ENCODE data around the gene TBC1D13. TPM values are rescaled to one million over a fixed set of nuclear protein-coding genes. Genes with fewer than 3 reads are reported as not detected.
"Not testable (repeated sequence)": the region's sequence is repeated elsewhere in the genome, so short reads cannot be mapped to it uniquely, and the experiment has no call there.

Gene TBC1D13
- total and polyA plus RNA-seq, 7 experiments from 2014 or later, result 18.6 to 43.5 (median 24.9) TPM

GRCh38 chr9:128792134-128792533 lies 5.1 kb downstream of the TBC1D13 start:
- Mint-ChIP-seq H3K9me3 (no peaks in the 10 kb centered on the region), H3K27ac (peak overlapping the region in 1 of 9 donors; percentile 31), H3K4me1 (peaks cover 10 to 25% (median 20%) of the 10 kb centered on the region in 7 donors), H3K36me3 (peaks cover 0 to 34% (median 4%) of the 10 kb centered on the region in 5 donors), H3K4me3 (no peak overlapping the region), H3K27me3 (no peaks in the 10 kb centered on the region)
- no peaks in the 10 kb centered on the region for H3K9me3 ChIP-seq (ENCODE audit: control insufficient read depth in 2 of 3, low read length in 3 of 3)
- intact Hi-C loops (cut with micrococcal nuclease), result no loop called here
- H3K4me1 ChIP-seq (ENCODE audit: control insufficient read depth in 2 of 2, insufficient read depth in 2 of 2, low read length in 2 of 2), result peaks cover 7 to 8% of the 10 kb centered on the region in 2 donors
- H3K27ac ChIP-seq (ENCODE audit: low read depth, low read length), result no peak overlapping the region
- CTCF ChIA-PET, result no interaction called here
- ATAC-seq (no peak), DNase-seq (no peak)
- peaks cover 0 to 64% (median 10%) of the 10 kb centered on the region in 3 experiments for H3K36me3 ChIP-seq (ENCODE audit: control insufficient read depth in 2 of 3, insufficient read depth in 3 of 3, low read length in 3 of 3)
- POLR2A ChIA-PET, result interaction anchor here (1.7 kb wide), 1 partner anchor 11 kb away, joined by 4 read pairs; no protein-coding TSS in a partner anchor
- H3K4me3 ChIP-seq (ENCODE audit: low read length), result no peak overlapping the region
- H3K27me3 ChIP-seq (ENCODE audit: control insufficient read depth in 2 of 2, insufficient read depth in 2 of 2, low read length in 2 of 2), result no peaks in the 10 kb centered on the region

- ChIA-PET POLR2A (interaction anchor here (1.4 to 1.7 kb wide), 3 partner anchors 10 to 25 kb away, joined by 4 to 7 read pairs (median 6); partner anchors contain the start of gene ENDOG), CTCF (interaction anchor here (0.8 to 0.9 kb wide), 2 partner anchors 22 to 42 kb away, joined by 3 read pairs; no protein-coding TSS in a partner anchor)
- H3K27me3 ChIP-seq (ENCODE audit: control insufficient read depth in 2 of 2, insufficient read depth in 2 of 2, low read length in 2 of 2), result no peaks in the 10 kb centered on the region
- Mint-ChIP-seq H3K9me3 (no peaks in the 10 kb centered on the region), H3K27ac (peak overlapping the region in 2 of 9 donors; percentile 6 to 51), H3K4me1 (peaks cover 4 to 19% (median 15%) of the 10 kb centered on the region in 7 donors), H3K4me3 (no peak overlapping the region), H3K36me3 (peaks cover 0 to 40% (median 4%) of the 10 kb centered on the region in 5 donors), H3K27me3 (no peaks in the 10 kb centered on the region)
- H3K36me3 ChIP-seq (ENCODE audit: control insufficient read depth in 2 of 3, insufficient read depth in 3 of 3, low read length in 3 of 3), result peaks cover 0 to 68% (median 10%) of the 10 kb centered on the region in 3 experiments
- no peak for ATAC-seq
- peaks cover 1 to 4% of the 10 kb centered on the region in 2 donors for H3K4me1 ChIP-seq (ENCODE audit: control insufficient read depth in 2 of 2, insufficient read depth in 2 of 2, low read length in 2 of 2)
- H3K27ac ChIP-seq (ENCODE audit: low read depth, low read length), result no peak overlapping the region
- H3K9me3 ChIP-seq (ENCODE audit: control insufficient read depth in 2 of 3, low read length in 3 of 3), result no peaks in the 10 kb centered on the region
- DNase-seq, result no peak
- H3K4me3 ChIP-seq (ENCODE audit: low read length), result no peak overlapping the region
- intact Hi-C loops (cut with micrococcal nuclease), result no loop called here
Measured at GRCh38 chr9:128792978-128793686, 6.1 kb downstream of the TBC1D13 start.

GRCh38 chr9:128794961-128795360 lies 7.9 kb downstream of the TBC1D13 start:
- H3K4me3 Mint-ChIP-seq; H3K27me3 ChIP-seq (ENCODE audit: control insufficient read depth in 2 of 2, insufficient read depth in 2 of 2, low read length in 2 of 2); H3K9me3 Mint-ChIP-seq; H3K4me1 ChIP-seq (ENCODE audit: control insufficient read depth in 2 of 2, insufficient read depth in 2 of 2, low read length in 2 of 2); intact Hi-C loops (cut with micrococcal nuclease); H3K4me3 ChIP-seq (ENCODE audit: low read length); H3K4me1 Mint-ChIP-seq; H3K9me3 ChIP-seq (ENCODE audit: control insufficient read depth in 2 of 3, low read length in 3 of 3); ATAC-seq; H3K27me3 Mint-ChIP-seq; H3K27ac ChIP-seq (ENCODE audit: low read depth, low read length); DNase-seq; POLR2A ChIA-PET: not testable (repeated sequence)
- H3K36me3 ChIP-seq (ENCODE audit: control insufficient read depth in 2 of 3, insufficient read depth in 3 of 3, low read length in 3 of 3), result peaks cover 0 to 82% (median 10%) of the 10 kb centered on the region in 3 experiments
- CTCF ChIA-PET, result interaction anchor here (0.7 kb wide), 1 partner anchor 93 kb away, joined by 4 read pairs; no protein-coding TSS in a partner anchor
- Mint-ChIP-seq H3K36me3 (peaks cover 0 to 48% (median 4%) of the 10 kb centered on the region in 5 donors), H3K27ac (peak overlapping the region in 1 of 9 donors; percentile 26)

- no peak overlapping the region for H3K4me3 Mint-ChIP-seq
- H3K27me3 Mint-ChIP-seq, result no peaks in the 10 kb centered on the region
- Histone ChIP-seq H3K9me3 (ENCODE audit: control insufficient read depth in 2 of 3, low read length in 3 of 3) (no peaks in the 10 kb centered on the region), H3K27me3 (ENCODE audit: control insufficient read depth in 2 of 2, insufficient read depth in 2 of 2, low read length in 2 of 2) (no peaks in the 10 kb centered on the region), H3K27ac (ENCODE audit: low read depth, low read length) (no peak overlapping the region), H3K36me3 (ENCODE audit: control insufficient read depth in 2 of 3, insufficient read depth in 3 of 3, low read length in 3 of 3) (peaks cover 0 to 75% (median 10%) of the 10 kb centered on the region in 3 experiments), H3K4me1 (ENCODE audit: control insufficient read depth in 2 of 2, insufficient read depth in 2 of 2, low read length in 2 of 2) (no peaks in the 10 kb centered on the region), H3K4me3 (ENCODE audit: low read length) (no peak overlapping the region)
- no peak for DNase-seq
- no peak for ATAC-seq
- no peak overlapping the region for H3K27ac Mint-ChIP-seq
- POLR2A ChIA-PET, result interaction anchor here (1.4 kb wide), 1 partner anchor 19 kb away, joined by 4 read pairs; the partner anchor contains the start of gene ENDOG
- H3K36me3 Mint-ChIP-seq, result peaks cover 4 to 41% (median 12%) of the 10 kb centered on the region in 5 donors
- CTCF ChIA-PET, result no interaction called here
- H3K9me3 Mint-ChIP-seq, result no peaks in the 10 kb centered on the region
- intact Hi-C loops (cut with micrococcal nuclease), result no loop called here
- peaks cover 0 to 3% (median under 1%) of the 10 kb centered on the region in 7 donors for H3K4me1 Mint-ChIP-seq
Measured at GRCh38 chr9:128798896-128799295, 11.8 kb downstream of the TBC1D13 start.

GRCh38 chr9:128800061-128800460 lies 13.0 kb downstream of the TBC1D13 start:
- peaks cover 4 to 42% (median 12%) of the 10 kb centered on the region in 5 donors for H3K36me3 Mint-ChIP-seq
- intact Hi-C loops (cut with micrococcal nuclease), result no loop called here
- H3K9me3 Mint-ChIP-seq, result no peaks in the 10 kb centered on the region
- DNase-seq (no peak), ATAC-seq (no peak)
- ChIA-PET POLR2A (no interaction called here), CTCF (no interaction called here)
- H3K4me1 ChIP-seq (ENCODE audit: control insufficient read depth in 2 of 2, insufficient read depth in 2 of 2, low read length in 2 of 2), result no peaks in the 10 kb centered on the region
- H3K27me3 Mint-ChIP-seq, result no peaks in the 10 kb centered on the region
- H3K4me1 Mint-ChIP-seq, result no peaks in the 10 kb centered on the region
- H3K27me3 ChIP-seq (ENCODE audit: control insufficient read depth in 2 of 2, insufficient read depth in 2 of 2, low read length in 2 of 2), result no peaks in the 10 kb centered on the region
- no peak overlapping the region for H3K27ac ChIP-seq (ENCODE audit: low read depth, low read length)
- H3K4me3 ChIP-seq (ENCODE audit: low read length), result no peak overlapping the region
- H3K36me3 ChIP-seq (ENCODE audit: control insufficient read depth in 2 of 3, insufficient read depth in 3 of 3, low read length in 3 of 3), result peaks cover 0 to 71% (median 10%) of the 10 kb centered on the region in 3 experiments
- H3K4me3 Mint-ChIP-seq, result no peak overlapping the region
- H3K27ac Mint-ChIP-seq, result no peak overlapping the region
- no peaks in the 10 kb centered on the region for H3K9me3 ChIP-seq (ENCODE audit: control insufficient read depth in 2 of 3, low read length in 3 of 3)

GRCh38 chr9:128802482-128802881 lies 15.4 kb downstream of the TBC1D13 start:
- Histone ChIP-seq H3K9me3 (ENCODE audit: control insufficient read depth in 2 of 3, low read length in 3 of 3) (no peaks in the 10 kb centered on the region), H3K4me1 (ENCODE audit: control insufficient read depth in 2 of 2, insufficient read depth in 2 of 2, low read length in 2 of 2) (no peaks in the 10 kb centered on the region), H3K36me3 (ENCODE audit: control insufficient read depth in 2 of 3, insufficient read depth in 3 of 3, low read length in 3 of 3) (peaks cover 6 to 86% (median 10%) of the 10 kb centered on the region in 3 experiments), H3K27me3 (ENCODE audit: control insufficient read depth in 2 of 2, insufficient read depth in 2 of 2, low read length in 2 of 2) (no peaks in the 10 kb centered on the region), H3K4me3 (ENCODE audit: low read length) (no peak overlapping the region), H3K27ac (ENCODE audit: low read depth, low read length) (no peak overlapping the region)
- H3K27me3 Mint-ChIP-seq, result no peaks in the 10 kb centered on the region
- CTCF ChIA-PET, result no interaction called here
- no peak overlapping the region for H3K4me3 Mint-ChIP-seq
- DNase-seq, result no peak
- H3K4me1 Mint-ChIP-seq, result no peaks in the 10 kb centered on the region
- POLR2A ChIA-PET, result interaction anchor here (1.2 kb wide), 1 partner anchor 10 kb away, joined by 4 read pairs; no protein-coding TSS in a partner anchor
- no peaks in the 10 kb centered on the region for H3K9me3 Mint-ChIP-seq
- peaks cover 4 to 47% (median 16%) of the 10 kb centered on the region in 5 donors for H3K36me3 Mint-ChIP-seq
- intact Hi-C loops (cut with micrococcal nuclease), result no loop called here
- H3K27ac Mint-ChIP-seq, result peak overlapping the region in 1 of 9 donors; percentile 28
- no peak for ATAC-seq
